H1 (cell line): ENCODE data around the gene HSPA5. TPM values are rescaled to one million over a fixed set of nuclear protein-coding genes. Genes with fewer than 3 reads are reported as not detected.

Experiments used
- CEBPB ChIP-seq: IDR thresholded peaks from 2 replicates; pipeline ENCODE4 v1.6.1; 2012; ENCODE audit warnings: low read depth, low read length
- CREB1 ChIP-seq: IDR thresholded peaks from 2 replicates; pipeline ENCODE4 v1.6.1; 2012; ENCODE audit warnings: inconsistent platforms
- EZH2 ChIP-seq: fragments of 200-600 bp; sonication (generic); IDR thresholded peaks from 2 replicates; pipeline ENCODE4 v1.7.1; 2012; ENCODE audit warnings: low read depth, mild to moderate bottlenecking, moderate library complexity, low read length, inconsistent platforms; ENCODE audit not compliant: severe bottlenecking
- KDM5A ChIP-seq: fragments of 200-600 bp; IDR thresholded peaks from 2 replicates; pipeline ENCODE4 v1.7.1; 2012; ENCODE audit warnings: mild to moderate bottlenecking, low read length, inconsistent platforms, mixed read lengths
- RAD21 ChIP-seq, 2 experiments: IDR thresholded peaks in 1 of 2; conservative IDR thresholded peaks in 1 of 2; 2 replicates each; pipeline ENCODE4 v1.6.1; 2011; ENCODE audit warnings: low read depth in 2 of 2, low read length in 2 of 2, improper control_type of control experiment in 1 of 2, inconsistent platforms in 1 of 2, mild to moderate bottlenecking in 1 of 2, moderate library complexity in 1 of 2
- SIN3A ChIP-seq, 2 experiments: IDR thresholded peaks in 1 of 2; conservative IDR thresholded peaks in 1 of 2; 2 replicates each; pipeline ENCODE4 v1.6.1; 2011 to 2012; ENCODE audit warnings: low read length in 2 of 2, improper control_type of control experiment in 1 of 2, low read depth in 1 of 2, mild to moderate bottlenecking in 1 of 2
- polyA plus RNA-seq, 7 experiments: library from polyadenylated mRNA; depleted of rRNA in 3 of 7; stranded (reverse) in 5 of 7; unstranded in 2 of 7; fragments of >200 nt in 5 of 7; fragments of 200-250 nt in 2 of 7; gene quantifications; 1 replicate in 5 of 7; 2 replicates in 1 of 7; 4 replicates in 1 of 7; pipeline versions ENCODE4 v1.2.1 to v1.2.3, GENCODE V29; 2011 to 2013; ENCODE audit warnings: missing spikeins in 2 of 7, mixed read lengths in 2 of 7
- total RNA-seq: library from RNA; stranded (reverse); fragmentation: NEBNext Ultra II Directional; extraction: Animal tissue kit (Norgen Biotek cat#: 25700); gene quantifications from 2 replicates; pipeline ENCODE4 v1.2.1, GENCODE V29; 2021
- TF ChIP-seq, protein P1 (sequence below): IDR thresholded peaks from 2 replicates; pipeline ENCODE4 v1.6.1; 2012; ENCODE audit warnings: low read length, inconsistent platforms

The HSPA5 gene
- total and polyA plus RNA-seq, 2 of the 8 experiments (the other 6 are each of a cell fraction or from before 2014, with no cell fraction given): 91.3 to 352 TPM

DNA sequence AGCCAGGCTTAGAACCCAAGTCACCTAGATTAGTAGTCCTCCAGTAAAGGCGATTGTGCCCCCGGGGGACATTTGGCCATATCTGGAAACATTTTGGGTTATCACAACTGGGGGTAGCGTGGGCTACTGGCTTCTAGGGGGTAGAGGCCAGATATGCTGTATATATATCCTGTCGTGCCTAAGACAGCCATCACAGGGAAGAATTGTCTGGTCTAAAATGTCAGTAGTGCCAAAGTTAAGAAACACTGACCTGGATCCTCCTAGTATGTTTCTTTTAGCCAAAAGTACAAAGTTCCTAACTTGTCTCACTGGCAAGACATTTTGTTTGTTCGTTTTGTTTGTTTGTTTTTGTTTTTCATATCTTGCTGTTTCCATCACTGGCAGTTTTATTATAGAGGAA is 27.0 kb downstream of the HSPA5 start (continued):
- TF ChIP-seq, protein P1, sequence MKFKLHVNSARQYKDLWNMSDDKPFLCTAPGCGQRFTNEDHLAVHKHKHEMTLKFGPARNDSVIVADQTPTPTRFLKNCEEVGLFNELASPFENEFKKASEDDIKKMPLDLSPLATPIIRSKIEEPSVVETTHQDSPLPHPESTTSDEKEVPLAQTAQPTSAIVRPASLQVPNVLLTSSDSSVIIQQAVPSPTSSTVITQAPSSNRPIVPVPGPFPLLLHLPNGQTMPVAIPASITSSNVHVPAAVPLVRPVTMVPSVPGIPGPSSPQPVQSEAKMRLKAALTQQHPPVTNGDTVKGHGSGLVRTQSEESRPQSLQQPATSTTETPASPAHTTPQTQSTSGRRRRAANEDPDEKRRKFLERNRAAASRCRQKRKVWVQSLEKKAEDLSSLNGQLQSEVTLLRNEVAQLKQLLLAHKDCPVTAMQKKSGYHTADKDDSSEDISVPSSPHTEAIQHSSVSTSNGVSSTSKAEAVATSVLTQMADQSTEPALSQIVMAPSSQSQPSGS: no peak
- TF ChIP-seq SIN3A (conservative IDR thresholded peaks at IDR 0.05 in 1 of 2, IDR thresholded peaks at IDR 0.05 in 1 of 2; ENCODE audit: low read depth in 1 of 2, low read length in 2 of 2) (no peak), CEBPB (no peak), KDM5A (no peak), EZH2 (no peak), RAD21 (IDR thresholded peaks at IDR 0.05 in 1 of 2, conservative IDR thresholded peaks at IDR 0.05 in 1 of 2; ENCODE audit: low read depth in 2 of 2, low read length in 2 of 2) (no peak), CREB1 (no peak)
